IMR-90 (cell line): Measurements from ENCODE around the gene TXNL4B. TPM values are rescaled to one million over a fixed set of nuclear protein-coding genes. Genes with fewer than 3 reads are reported as not detected.

Experiments
- ATAC-seq: fragments of 200-7000 bp; cut with Tn5 transposase; 2 replicates; pipeline ENCODE4 v1.9.1; 2020; ENCODE audit warnings: low read depth, mild to moderate bottlenecking, moderate library complexity
- BruUV-seq: library from RNA; stranded (reverse); fragments of 400-500 nt; replicated peaks from 2 replicates; lab custom pipeline; 2021; lab: Mats Ljungman, UMichigan
- CTCF ChIA-PET: fragments of 300-600 bp; formaldehyde crosslinking; extraction: SDS; loops from one replicate; lab custom pipeline; 2021; ENCODE audit warnings: antibody characterized with exemption; lab: Yijun Ruan, JAX
- POLR2A ChIA-PET: fragments of 300-600 bp; sonication (Branson Sonifier 250); formaldehyde crosslinking; loops from one replicate; lab custom pipeline; 2022; ENCODE audit warnings: antibody characterized with exemption; ENCODE audit not compliant: unreplicated experiment; lab: Charles Lee
- DNase-seq: peaks from one replicate; pipeline ENCODE4 v3.0.0; 2013
- H2AFZ ChIP-seq: replicated peaks from 2 replicates; pipeline ENCODE3; 2013; ENCODE audit warnings: low read length, mild to moderate bottlenecking; ENCODE audit not compliant: poor library complexity
- H2AK5ac ChIP-seq: 2 replicates; pipeline ENCODE4 v1.6.1; 2013; ENCODE audit warnings: low read depth, low read length, inconsistent platforms
- H2AK9ac ChIP-seq: replicated peaks from 2 replicates; pipeline ENCODE3; 2013; ENCODE audit warnings: mild to moderate bottlenecking, low read depth, low read length, moderate library complexity; ENCODE audit not compliant: poor library complexity
- H2BK120ac ChIP-seq: 2 replicates; pipeline ENCODE4 v1.6.1; 2013; ENCODE audit warnings: low read depth, low read length, inconsistent platforms
- H2BK15ac ChIP-seq: 3 replicates; pipeline ENCODE4 v1.6.1; 2013; ENCODE audit warnings: low read depth, low read length, inconsistent platforms
- H2BK20ac ChIP-seq: 2 replicates; pipeline ENCODE4 v1.6.1; 2013; ENCODE audit warnings: low read depth, mild to moderate bottlenecking, inconsistent platforms, low read length, moderate library complexity
- H2BK5ac ChIP-seq: 2 replicates; pipeline ENCODE4 v1.6.1; 2013; ENCODE audit warnings: mild to moderate bottlenecking, low read depth, low read length, inconsistent platforms; ENCODE audit not compliant: poor library complexity, severe bottlenecking
- H3K14ac ChIP-seq: replicated peaks from 2 replicates; pipeline ENCODE4 v1.6.1; 2013; ENCODE audit warnings: low read depth, low read length, inconsistent platforms
- H3K18ac ChIP-seq: 2 replicates; pipeline ENCODE4 v1.6.1; 2013; ENCODE audit warnings: low read depth, low read length, control low read depth
- H3K23ac ChIP-seq: 2 replicates; pipeline ENCODE4 v1.6.1; 2013; ENCODE audit warnings: low read depth, low read length, inconsistent platforms
- H3K27ac ChIP-seq: 2 replicates; pipeline ENCODE4 v1.5.1; 2013; ENCODE audit warnings: mild to moderate bottlenecking, control low read depth, low read length; ENCODE audit not compliant: insufficient read depth
- H3K27me3 ChIP-seq: 2 replicates; pipeline ENCODE4 v1.6.1; 2013; ENCODE audit warnings: low read length; ENCODE audit not compliant: control insufficient read depth, insufficient read depth
- H3K36me3 ChIP-seq: 2 replicates; pipeline ENCODE4 v1.6.1; 2013; ENCODE audit warnings: low read length, mixed read lengths; ENCODE audit not compliant: control insufficient read depth, insufficient read depth
- H3K4ac ChIP-seq: 2 replicates; pipeline ENCODE4 v1.6.1; 2013; ENCODE audit warnings: low read depth, low read length, inconsistent platforms
- H3K4me1 ChIP-seq: 2 replicates; pipeline ENCODE4 v1.6.1; 2013; ENCODE audit warnings: low read length, mixed read lengths; ENCODE audit not compliant: control insufficient read depth, insufficient read depth
- H3K4me2 ChIP-seq: 2 replicates; pipeline ENCODE4 v1.6.1; 2013; ENCODE audit warnings: low read depth, mild to moderate bottlenecking, control low read depth, low read length, moderate library complexity
- H3K4me3 ChIP-seq: 2 replicates; pipeline ENCODE4 v1.5.1; 2013; ENCODE audit warnings: low read depth, mild to moderate bottlenecking, control low read depth, low read length, moderate library complexity; ENCODE audit not compliant: insufficient read depth
- H3K56ac ChIP-seq: 2 replicates; pipeline ENCODE4 v1.6.1; 2013; ENCODE audit warnings: low read length, inconsistent platforms; ENCODE audit not compliant: insufficient read depth; ENCODE audit errors: extremely low read depth
- H3K79me1 ChIP-seq, 2 experiments: 2 replicates each; pipeline ENCODE4 v1.6.1; 2013; ENCODE audit warnings: low read length in 2 of 2, inconsistent platforms in 1 of 2, low read depth in 1 of 2
- H3K9ac ChIP-seq: 2 replicates; pipeline ENCODE4 v1.6.1; 2013; ENCODE audit warnings: low read depth, low read length, control low read depth
- H3K9me1 ChIP-seq: 2 replicates; pipeline ENCODE4 v1.6.1; 2013; ENCODE audit warnings: low read length, inconsistent platforms; ENCODE audit not compliant: insufficient read depth
- H3K9me3 ChIP-seq: 2 replicates; pipeline ENCODE4 v1.6.1; 2013; ENCODE audit warnings: low read length; ENCODE audit not compliant: control insufficient read depth, insufficient read depth
- H4K20me1 ChIP-seq: 2 replicates; pipeline ENCODE4 v1.6.1; 2013; ENCODE audit warnings: low read length, inconsistent platforms; ENCODE audit not compliant: insufficient read depth
- H4K5ac ChIP-seq: 2 replicates; pipeline ENCODE4 v1.6.1; 2013; ENCODE audit warnings: mild to moderate bottlenecking, low read depth, low read length, control low read depth
- H4K8ac ChIP-seq, 2 experiments: 2 replicates each; pipeline ENCODE4 v1.6.1; 2013; ENCODE audit warnings: low read depth in 2 of 2, low read length in 2 of 2, control low read depth in 1 of 2, inconsistent platforms in 1 of 2
- H4K91ac ChIP-seq: 2 replicates; pipeline ENCODE4 v1.6.1; 2013; ENCODE audit warnings: low read depth, low read length, inconsistent platforms; ENCODE audit not compliant: insufficient read depth
- BHLHE40 ChIP-seq: fragments of 150-350 bp; IDR thresholded peaks from 2 replicates; pipeline ENCODE4 v1.6.1; 2016; ENCODE audit warnings: mild to moderate bottlenecking, low read depth, low read length
- CEBPB ChIP-seq: IDR thresholded peaks from 2 replicates; pipeline ENCODE4 v1.6.1; 2012; ENCODE audit warnings: low read depth, low read length, improper control_type of control experiment
- CHD1 ChIP-seq: IDR thresholded peaks from 2 replicates; pipeline ENCODE4 v1.6.1; 2012; ENCODE audit warnings: low read depth, low read length, improper control_type of control experiment
- FOS ChIP-seq: fragments of 150-350 bp; IDR thresholded peaks from 2 replicates; pipeline ENCODE4 v1.6.1; 2016; ENCODE audit warnings: low read depth, low read length
- MAFK ChIP-seq: IDR thresholded peaks from 2 replicates; pipeline ENCODE4 v1.6.1; 2012; ENCODE audit warnings: low read depth, low read length, improper control_type of control experiment
- MAZ ChIP-seq: IDR thresholded peaks from 2 replicates; pipeline ENCODE4 v1.6.1; 2012; ENCODE audit warnings: low read depth, mild to moderate bottlenecking, low read length, improper control_type of control experiment, moderate library complexity, borderline replicate concordance
- MXI1 ChIP-seq: IDR thresholded peaks from 2 replicates; pipeline ENCODE4 v1.6.1; 2012; ENCODE audit warnings: low read depth, mild to moderate bottlenecking, low read length, moderate library complexity, borderline replicate concordance
- NFE2L2 ChIP-seq: fragments of 150-350 bp; IDR thresholded peaks from 2 replicates; pipeline ENCODE4 v1.6.1; 2016; ENCODE audit warnings: low read depth, mild to moderate bottlenecking, low read length
- POLR2A ChIP-seq: IDR thresholded peaks from 2 replicates; pipeline ENCODE4 v1.6.1; 2012; ENCODE audit warnings: mild to moderate bottlenecking, low read depth, low read length
- RAD21 ChIP-seq: IDR thresholded peaks from 2 replicates; pipeline ENCODE4 v1.6.1; 2012; ENCODE audit warnings: low read length, improper control_type of control experiment
- RCOR1 ChIP-seq: IDR thresholded peaks from 2 replicates; pipeline ENCODE4 v1.6.1; 2012; ENCODE audit warnings: mild to moderate bottlenecking, low read length, improper control_type of control experiment; ENCODE audit not compliant: insufficient replicate concordance
- RFX5 ChIP-seq: IDR thresholded peaks from 2 replicates; pipeline ENCODE4 v1.8.0; 2012; ENCODE audit warnings: low read depth, mild to moderate bottlenecking, low read length, moderate library complexity
- SMC3 ChIP-seq: fragments of 150-350 bp; IDR thresholded peaks from 2 replicates; pipeline ENCODE4 v1.6.1; 2016; ENCODE audit warnings: low read depth, mild to moderate bottlenecking, antibody characterized with exemption, low read length, moderate library complexity
- USF2 ChIP-seq: fragments of 150-350 bp; IDR thresholded peaks from 2 replicates; pipeline ENCODE4 v1.6.1; 2017; ENCODE audit warnings: mild to moderate bottlenecking, antibody characterized with exemption, low read length, low read depth
- WGBS, 2 experiments: methylation state at CpG; one replicate each; pipeline versions ENCODE4 v1.1.5 to v1.1.7; 2013; ENCODE audit warnings: missing lambda C conversion rate in 2 of 2; ENCODE audit not compliant: insufficient read length in 1 of 2; ENCODE audit errors: extremely low coverage in 2 of 2; 5-methylcytosine and 5-hydroxymethylcytosine counted together
- dilution Hi-C: fragments of 300-500 bp; cut with HindIII; formaldehyde crosslinking; loops from one replicate; pipeline ENCODE4 v1.14.3; 2018; ENCODE audit warnings: low sequenced_read_pairs; ENCODE audit not compliant: unreplicated experiment
- in situ Hi-C: fragments of 300-500 bp; cut with MboI; formaldehyde crosslinking; loops from 3 replicates; pipeline ENCODE4 v1.14.3; 2019; ENCODE audit warnings: low sequenced_read_pairs, inconsistent platforms, mixed read lengths
- intact Hi-C: fragments of 100-400 bp; cut with micrococcal nuclease; formaldehyde crosslinking; loops from 2 replicates; pipeline ENCODE4 v1.10.0; 2022
- polyA plus RNA-seq, 3 experiments: library from polyadenylated mRNA; depleted of rRNA; stranded (reverse); fragments of >200 nt; gene quantifications; 2 replicates each; pipeline ENCODE4 v1.2.3, GENCODE V29; 2012; ENCODE audit warnings: low replicate concordance in 1 of 3
- total RNA-seq: library from RNA; depleted of rRNA; stranded (reverse); fragments of >200 nt; gene quantifications from 2 replicates; pipeline ENCODE4 v1.2.3, GENCODE V29; 2012
- TF ChIP-seq, protein P1 (sequence below): conservative IDR thresholded peaks from 2 replicates; pipeline ENCODE4 v1.5.1; 2012; ENCODE audit warnings: mild to moderate bottlenecking, low read depth, low read length, improper control_type of control experiment

TXNL4B gene
- total and polyA plus RNA-seq, 2 of the 4 experiments (the other 2 are of a cell fraction), result 5.4 to 8.6 TPM

GRCh38 chr16:72142476-72142875, 49.1 kb upstream of the TXNL4B start (continued):
- no peak for TF ChIP-seq MXI1
- no peak for TF ChIP-seq POLR2A
- no peak for TF ChIP-seq RCOR1

- Histone ChIP-seq H2BK15ac (no peak overlapping the region), H3K9me3 (no peaks in the 10 kb centered on the region), H4K5ac (no peak overlapping the region), H2AFZ (no peak overlapping the region), H4K91ac (no peak overlapping the region), H3K9ac (no peak overlapping the region), H3K27ac (no peak overlapping the region), H3K79me1 (no peaks in the 10 kb centered on the region), H2AK9ac (no peak overlapping the region), H3K9me1 (no peaks in the 10 kb centered on the region), H3K4me3 (no peak overlapping the region), H2BK20ac (no peak overlapping the region), H3K23ac (no peak overlapping the region), H3K4me1 (no peaks in the 10 kb centered on the region), H2BK5ac (no peak overlapping the region), H3K18ac (no peak overlapping the region), H2AK5ac (no peak overlapping the region), H3K36me3 (no peaks in the 10 kb centered on the region), H4K20me1 (no peaks in the 10 kb centered on the region), H3K4me2 (no peak overlapping the region), H3K4ac (no peak overlapping the region), H4K8ac (no peak overlapping the region), H3K14ac (no peak overlapping the region), H3K56ac (no peak overlapping the region), H2BK120ac (no peak overlapping the region), H3K27me3 (no peaks in the 10 kb centered on the region; the same call in 1 of the 2 replicates)
- BruUV-seq, result no TSS peak
- POLR2A ChIA-PET, result no interaction called here
- dilution Hi-C loops, result no loop called here
- in situ Hi-C loops, result no loop called here
- DNase-seq (no peak), ATAC-seq (no peak)
- intact Hi-C loops, result no loop called here
- no CpG with 5 or more reads among the region's 2 CpGs for WGBS, 2 experiments
- CTCF ChIA-PET, result no interaction called here
- TF ChIP-seq MAZ (no peak), RAD21 (no peak), CHD1 (no peak), RCOR1 (no peak), CEBPB (no peak), FOS (no peak), MXI1 (no peak), NFE2L2 (no peak), BHLHE40 (no peak), POLR2A (no peak), RFX5 (no peak), MAFK (no peak), SMC3 (no peak), USF2 (no peak)
- TF ChIP-seq, protein P1, sequence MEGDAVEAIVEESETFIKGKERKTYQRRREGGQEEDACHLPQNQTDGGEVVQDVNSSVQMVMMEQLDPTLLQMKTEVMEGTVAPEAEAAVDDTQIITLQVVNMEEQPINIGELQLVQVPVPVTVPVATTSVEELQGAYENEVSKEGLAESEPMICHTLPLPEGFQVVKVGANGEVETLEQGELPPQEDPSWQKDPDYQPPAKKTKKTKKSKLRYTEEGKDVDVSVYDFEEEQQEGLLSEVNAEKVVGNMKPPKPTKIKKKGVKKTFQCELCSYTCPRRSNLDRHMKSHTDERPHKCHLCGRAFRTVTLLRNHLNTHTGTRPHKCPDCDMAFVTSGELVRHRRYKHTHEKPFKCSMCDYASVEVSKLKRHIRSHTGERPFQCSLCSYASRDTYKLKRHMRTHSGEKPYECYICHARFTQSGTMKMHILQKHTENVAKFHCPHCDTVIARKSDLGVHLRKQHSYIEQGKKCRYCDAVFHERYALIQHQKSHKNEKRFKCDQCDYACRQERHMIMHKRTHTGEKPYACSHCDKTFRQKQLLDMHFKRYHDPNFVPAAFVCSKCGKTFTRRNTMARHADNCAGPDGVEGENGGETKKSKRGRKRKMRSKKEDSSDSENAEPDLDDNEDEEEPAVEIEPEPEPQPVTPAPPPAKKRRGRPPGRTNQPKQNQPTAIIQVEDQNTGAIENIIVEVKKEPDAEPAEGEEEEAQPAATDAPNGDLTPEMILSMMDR, result no peak
Observed at GRCh38 chr16:72139908-72140307, 46.5 kb upstream of the TXNL4B start.
